ENCODE results near the gene E2F2. TPM values are rescaled to one million over a fixed set of nuclear protein-coding genes. Genes with fewer than 3 reads are reported as not detected.

Gene E2F2
- total and polyA plus RNA-seq, 2 of the 13 experiments (the other 11 are each of a cell fraction or from before 2014, with no cell fraction given): 0.65 to 6.6 TPM

GRCh38 chr1:23497777-23498439 lies 33.1 kb downstream of the E2F2 start (continued):
- TF ChIP-seq ZBTB40 (IDR thresholded peaks at IDR 0.05): peak; percentile 54; the same call in 1 of the 2 replicates
- TF ChIP-seq ZBTB40 (CRISPR knock-in tag; IDR thresholded peaks at IDR 0.05): no peak
- no peak for TF ChIP-seq E2F1 (CRISPR knock-in tag; IDR thresholded peaks at IDR 0.05)
- TF ChIP-seq CBX2 (IDR thresholded peaks at IDR 0.05; ENCODE audit: low read depth, low read length): no peak
- no peak for TF ChIP-seq CBX2 (CRISPR knock-in tag; IDR thresholded peaks at IDR 0.05; ENCODE audit: low read depth)
- no peak for TF ChIP-seq ZNF451 (CRISPR knock-in tag; IDR thresholded peaks at IDR 0.05)
- no peak for TF ChIP-seq KAT2B (IDR thresholded peaks at IDR 0.05; ENCODE audit: borderline replicate concordance, low read depth, low read length)
- TF ChIP-seq ZNF431 (CRISPR knock-in tag; IDR thresholded peaks at IDR 0.05; ENCODE audit: borderline replicate concordance, low read depth): no peak
- TF ChIP-seq DZIP1 (CRISPR knock-in tag; IDR thresholded peaks at IDR 0.05): no peak
- TF ChIP-seq ZFY (CRISPR knock-in tag; IDR thresholded peaks at IDR 0.05): no peak
- no peak for TF ChIP-seq MYC (CRISPR knock-in tag; IDR thresholded peaks at IDR 0.05; ENCODE audit: borderline replicate concordance)
- no peak for TF ChIP-seq IRF9 (CRISPR knock-in tag; IDR thresholded peaks at IDR 0.05; ENCODE audit: borderline replicate concordance)
- no peak for TF ChIP-seq STAT5B (CRISPR knock-in tag; IDR thresholded peaks at IDR 0.05)
- peak; percentile 29; the same call in 1 of the 2 replicates for TF ChIP-seq CEBPB (IDR thresholded peaks at IDR 0.05; ENCODE audit: borderline replicate concordance, low read depth, low read length)

All from HepG2 (cell line).